Esophagus squamous epithelium (tissue), 4 donors: Measurements from ENCODE around the gene PCP4.

Source experiments
- CTCF ChIP-seq, 6 experiments: fragments of 450-650 bp in 4 of 6; fragments of 200-600 bp in 2 of 6; sonication (generic) in 2 of 6; IDR thresholded peaks; one replicate each; pipeline ENCODE4 v1.5.1; 2016 to 2019; ENCODE audit warnings: antibody characterized with exemption in 6 of 6, mild to moderate bottlenecking in 4 of 6, moderate library complexity in 4 of 6
- POLR2A ChIP-seq, 4 donors: fragments of 450-650 bp; IDR thresholded peaks; one replicate each; pipeline ENCODE4 v1.6.1; 2017; ENCODE audit warnings: antibody characterized with exemption in 4 of 4, mild to moderate bottlenecking in 4 of 4, moderate library complexity in 3 of 4

GRCh38 chr21:39956586-39956985, 89.3 kb downstream of the PCP4 start:
- no peak for TF ChIP-seq CTCF (IDR thresholded peaks at IDR 0.05)
- TF ChIP-seq POLR2A (IDR thresholded peaks at IDR 0.05) = no peak
